KOPT-K1 (cell line): Measurements from ENCODE around the gene CENPM.

Experiments used
- H3K27ac ChIP-seq: fragments of 200-600 bp; sonication (generic); 2 replicates; pipeline ENCODE4 v1.5.1; 2016; ENCODE audit warnings: antibody characterized with exemption, mild to moderate bottlenecking, low read depth, low read length; ENCODE audit not compliant: poor library complexity, severe bottlenecking
- H3K36me3 ChIP-seq: fragments of 200-600 bp; sonication (generic); 2 replicates; pipeline ENCODE4 v1.5.1; 2017; ENCODE audit warnings: antibody characterized with exemption, mild to moderate bottlenecking, low read length, moderate library complexity; ENCODE audit not compliant: insufficient read depth
- H3K9me3 ChIP-seq: fragments of 200-600 bp; sonication (generic); 2 replicates; pipeline ENCODE4 v1.5.1; 2017; ENCODE audit warnings: antibody characterized with exemption, low read length, mild to moderate bottlenecking; ENCODE audit not compliant: insufficient read depth, poor library complexity, severe bottlenecking

CENPM gene

GRCh38 chr22:41928593-41929417 is 18.1 kb downstream of the CENPM start:
- Histone ChIP-seq H3K27ac (no peak overlapping the region), H3K36me3 (peaks cover 24% of the 10 kb centered on the region; the same call in 1 of the 2 replicates), H3K9me3 (no peaks in the 10 kb centered on the region)

- H3K36me3 ChIP-seq: peaks cover 14% of the 10 kb centered on the region; the same call in 1 of the 2 replicates
- H3K27ac ChIP-seq: no peak overlapping the region
- H3K9me3 ChIP-seq: no peaks in the 10 kb centered on the region
Observed at GRCh38 chr22:41927813-41928212, 19.1 kb downstream of the CENPM start.

GRCh38 chr22:41925783-41926460 is 21.0 kb downstream of the CENPM start:
- no peak overlapping the region for H3K27ac ChIP-seq
- no peaks in the 10 kb centered on the region for H3K9me3 ChIP-seq
- H3K36me3 ChIP-seq: no peaks in the 10 kb centered on the region; the same call in 1 of the 2 replicates

- Histone ChIP-seq H3K36me3 (no peaks in the 10 kb centered on the region), H3K9me3 (no peaks in the 10 kb centered on the region), H3K27ac (no peak overlapping the region)
Observed at GRCh38 chr22:41923595-41924276, 23.2 kb downstream of the CENPM start.

GRCh38 chr22:41922940-41923594 is 23.9 kb downstream of the CENPM start:
- Histone ChIP-seq H3K27ac (no peak overlapping the region), H3K36me3 (no peaks in the 10 kb centered on the region), H3K9me3 (no peaks in the 10 kb centered on the region)

GRCh38 chr22:41922328-41922727 is 24.6 kb downstream of the CENPM start:
- Histone ChIP-seq H3K36me3 (no peaks in the 10 kb centered on the region), H3K27ac (no peak overlapping the region)

GRCh38 chr22:41920271-41920976 is 26.5 kb downstream of the CENPM start:
- H3K27ac ChIP-seq: no peak overlapping the region
- H3K9me3 ChIP-seq: no peaks in the 10 kb centered on the region
- H3K36me3 ChIP-seq: no peaks in the 10 kb centered on the region

More at GRCh38 chr22:41922328-41922727, 24.6 kb downstream of the CENPM start:
- H3K9me3 ChIP-seq: no peaks in the 10 kb centered on the region

- Histone ChIP-seq H3K36me3 (no peaks in the 10 kb centered on the region), H3K9me3 (no peaks in the 10 kb centered on the region), H3K27ac (no peak overlapping the region)
Observed at GRCh38 chr22:41919357-41920224, 27.4 kb downstream of the CENPM start.

- Histone ChIP-seq H3K27ac (no peak overlapping the region), H3K36me3 (no peaks in the 10 kb centered on the region), H3K9me3 (no peaks in the 10 kb centered on the region)
Observed at GRCh38 chr22:41917903-41918791, 28.8 kb downstream of the CENPM start.

GRCh38 chr22:41917375-41917902 is 29.5 kb downstream of the CENPM start:
- no peaks in the 10 kb centered on the region for H3K9me3 ChIP-seq
- no peaks in the 10 kb centered on the region for H3K36me3 ChIP-seq
- H3K27ac ChIP-seq: no peak overlapping the region

- no peaks in the 10 kb centered on the region for H3K36me3 ChIP-seq
- no peak overlapping the region for H3K27ac ChIP-seq
- no peaks in the 10 kb centered on the region for H3K9me3 ChIP-seq
Observed at GRCh38 chr22:41916745-41917358, 30.1 kb downstream of the CENPM start.

- Histone ChIP-seq H3K27ac (no peak overlapping the region), H3K36me3 (no peaks in the 10 kb centered on the region)
Observed at GRCh38 chr22:41915786-41916493, 31.0 kb downstream of the CENPM start.

More at GRCh38 chr22:41915786-41916493, 31.0 kb downstream of the CENPM start:
- no peaks in the 10 kb centered on the region for H3K9me3 ChIP-seq
